ENCODE results near the gene AIFM3.

DNA sequence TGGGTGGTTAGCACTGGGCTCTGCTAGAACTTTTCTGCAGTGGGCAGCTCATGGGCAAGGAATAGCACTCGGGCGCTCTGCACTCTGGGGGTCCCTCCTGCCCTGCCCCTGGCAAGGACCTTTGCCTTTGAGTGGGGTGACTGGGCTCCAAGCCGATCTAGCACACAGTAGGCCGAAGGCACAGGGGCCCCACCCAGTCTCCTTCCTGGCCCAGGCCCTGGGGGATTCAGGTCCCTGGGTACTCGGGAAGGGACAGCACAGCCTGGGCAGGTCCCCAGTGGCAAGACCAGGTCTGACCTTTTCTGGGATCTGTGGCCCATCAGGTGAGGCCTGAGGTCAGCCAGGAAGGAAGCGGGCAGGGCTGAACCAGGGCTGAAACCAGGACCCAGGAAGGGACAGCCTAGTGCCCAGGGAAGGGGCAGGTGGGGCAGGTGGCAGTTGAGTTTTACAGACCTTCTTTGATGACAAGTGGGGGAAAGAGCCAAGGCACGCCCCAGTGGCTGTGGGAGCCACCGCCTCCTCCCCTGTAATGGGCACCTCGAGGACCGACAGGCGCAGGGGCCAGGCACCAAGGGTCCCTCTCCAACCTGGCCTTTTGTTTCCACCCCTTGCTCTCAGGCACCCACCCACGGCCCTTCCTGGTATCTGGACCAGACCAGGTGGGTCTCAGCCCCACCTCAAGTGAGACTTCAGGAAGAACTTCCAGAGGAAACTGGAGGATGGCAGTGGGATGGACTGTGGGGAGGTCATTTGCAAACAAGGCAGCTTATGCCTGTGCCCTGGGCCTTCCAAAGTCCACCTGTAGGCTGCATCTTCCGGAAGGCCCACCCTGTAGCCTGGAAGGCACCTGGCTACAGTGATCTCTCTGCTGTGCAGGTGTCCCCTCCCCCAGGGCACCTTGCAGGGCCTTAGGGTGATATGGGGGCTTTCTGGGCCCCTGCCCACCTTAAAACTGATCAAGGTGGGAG, 883 bp upstream of the AIFM3 start:
- TF ChIP-seq REST (IDR thresholded peaks at IDR 0.05; ENCODE audit: low read depth) = no peak
- no peak for TF ChIP-seq TAF1 (IDR thresholded peaks at IDR 0.05; ENCODE audit: low read depth)
- no peak for TF ChIP-seq EGR1 (IDR thresholded peaks at IDR 0.05)
- TF ChIP-seq TCF12 (IDR thresholded peaks at IDR 0.05; ENCODE audit: low read depth) = no peak
- no peak for TF ChIP-seq CREB1 (IDR thresholded peaks at IDR 0.05; ENCODE audit: low read depth)
- TF ChIP-seq RAD21 (IDR thresholded peaks at IDR 0.05; ENCODE audit: low read depth) = no peak
- TF ChIP-seq FOXM1 (IDR thresholded peaks at IDR 0.05; ENCODE audit: borderline replicate concordance, low read depth) = no peak
- no peak for TF ChIP-seq YY1 (IDR thresholded peaks at IDR 0.05; ENCODE audit: low read depth)
- TF ChIP-seq USF1 (IDR thresholded peaks at IDR 0.05) = no peak

Measured in Ishikawa (cell line).